Transverse colon (tissue), 4 donors: ENCODE data around the gene KLK3. TPM values are rescaled to one million over a fixed set of nuclear protein-coding genes. Genes with fewer than 3 reads are reported as not detected.

Experiments used
- DNase-seq: peaks from one replicate; pipeline ENCODE4 v3.0.0-alpha.2; 2019
- H3K27ac ChIP-seq, 4 donors: fragments of 200-600 bp; sonication (generic); 2 replicates each; pipeline ENCODE4 v1.5.1; 2016 to 2018; ENCODE audit warnings: inconsistent platforms in 4 of 4
- H3K27me3 ChIP-seq: fragments of 200-600 bp; sonication (generic); 2 replicates; pipeline ENCODE4 v1.5.1; 2017; ENCODE audit warnings: inconsistent platforms
- H3K36me3 ChIP-seq, 4 donors: fragments of 200-600 bp; sonication (generic); 2 replicates each; pipeline ENCODE4 v1.5.1; 2017 to 2019; ENCODE audit warnings: inconsistent platforms in 4 of 4
- H3K4me1 ChIP-seq, 4 donors: fragments of 200-600 bp; sonication (generic); 2 replicates each; pipeline ENCODE4 v1.5.1; 2017 to 2020; ENCODE audit warnings: inconsistent platforms in 4 of 4
- H3K4me3 ChIP-seq, 4 donors: fragments of 200-600 bp; sonication (generic); 1 replicate in 1 of 4; 2 replicates in 3 of 4; pipeline versions ENCODE4 v1.5.1 to v1.6.1; 2017 to 2019; ENCODE audit warnings: inconsistent platforms in 4 of 4
- H3K9me3 ChIP-seq, 2 donors: fragments of 200-600 bp; sonication (generic); 2 replicates each; pipeline ENCODE4 v1.5.1; 2017 to 2019; ENCODE audit warnings: inconsistent platforms in 2 of 2
- CTCF ChIP-seq, 5 experiments: fragments of 200-600 bp in 3 of 5; fragments of 450-650 bp in 2 of 5; sonication (generic) in 3 of 5; IDR thresholded peaks; 1 replicate in 2 of 5; 2 replicates in 3 of 5; pipeline ENCODE4 v1.5.1; 2016 to 2017; ENCODE audit warnings: antibody characterized with exemption in 5 of 5, inconsistent platforms in 3 of 5, mild to moderate bottlenecking in 2 of 5, moderate library complexity in 1 of 5
- POLR2A ChIP-seq: fragments of 450-650 bp; IDR thresholded peaks from one replicate; pipeline ENCODE4 v1.6.1; 2016; ENCODE audit warnings: antibody characterized with exemption, mild to moderate bottlenecking, moderate library complexity
- POLR2AphosphoS5 ChIP-seq, 3 donors: sonication (generic); formaldehyde crosslinking; IDR thresholded peaks; one replicate each; pipeline ENCODE4 v1.6.1; 2016; ENCODE audit warnings: antibody characterized with exemption in 3 of 3
- WGBS, 2 donors: methylation state at CpG; one replicate each; pipeline ENCODE4 v1.1.5; 2018; ENCODE audit warnings: low coverage in 1 of 2; 5-methylcytosine and 5-hydroxymethylcytosine counted together
- in situ Hi-C, 4 donors: fragments of 200-750 bp; cut with MboI; loops; one replicate each; pipeline versions ENCODE4 v1.15.0 to v1.15.1; 2017; ENCODE audit warnings: low sequenced_read_pairs in 3 of 4, low pct_ligation_motif_present in 1 of 4, low pct_unique_long_range_greater_than_20kb in 1 of 4
- intact Hi-C: fragments of 100-400 bp; cut with DNase I; formaldehyde crosslinking; loops from one replicate; pipeline ENCODE4 v1.15.1; 2023; ENCODE audit warnings: low total_unique reads
- total RNA-seq, 4 donors: library from RNA; depleted of rRNA; stranded (reverse); fragments of >200 nt; gene quantifications; one replicate each; pipeline ENCODE4 v1.1.0, GENCODE V29; 2016

The KLK3 gene
- total RNA-seq, 4 donors from 2014 or later: 2.9 to 66.9 (median 4.9) TPM

- Histone ChIP-seq H3K27me3 (peaks cover 72% of the 10 kb centered on the region), H3K9me3 (no peaks in the 10 kb centered on the region), H3K27ac (no peak overlapping the region), H3K4me1 (peaks cover 0 to 7% (median 4%) of the 10 kb centered on the region in 4 donors), H3K4me3 (peak overlapping the region in 2 of 4 donors; percentile 23 to 32), H3K36me3 (no peaks in the 10 kb centered on the region)
- peak; percentile 84 for DNase-seq
- intact Hi-C loops: no loop called here
- in situ Hi-C loops: no loop called here
- 8% methylated on average over 34 of the region's 36 CpGs; no CpG with 5 or more reads in 1 of the 2 donors for WGBS, 2 donors
- TF ChIP-seq POLR2AphosphoS5 (IDR thresholded peaks at IDR 0.05): peak in 2 of 3 donors; percentile 21 to 31
- no peak for TF ChIP-seq CTCF (IDR thresholded peaks at IDR 0.05)
- peak; percentile 33 for TF ChIP-seq POLR2A
Measured at GRCh38 chr19:50909240-50910070, 54.7 kb downstream of the KLK3 start.

Other genes starting within 250 kb of the KLK3 start
- gene SYT3, start 215.0 kb upstream of the KLK3 start, total RNA-seq: under 1 TPM in 1 of 4 donors, not detected in 3; 0.64 TPM
- not detected for gene C19orf81, start 205.5 kb upstream of the KLK3 start, total RNA-seq
- gene SHANK1, start 135.1 kb upstream of the KLK3 start, total RNA-seq: 1 to 10 TPM in 1 of 4 donors, not detected in 3; 2.2 TPM
- gene CLEC11A, start 131.6 kb upstream of the KLK3 start, total RNA-seq: 10 to 100 TPM in 1 of 4 donors, 1 to 10 TPM in 3; 2.6 to 11.2 (median 5.1) TPM
- gene GPR32, start 84.5 kb upstream of the KLK3 start, total RNA-seq: not detected
- not detected for gene ACP4, start 64.5 kb upstream of the KLK3 start, total RNA-seq
- gene KLK1, start 31.1 kb upstream of the KLK3 start, total RNA-seq: 100 to 1,000 TPM in 1 of 4 donors, 10 to 100 TPM in 3; 17.0 to 150 (median 35.4) TPM
- gene KLK15, start 21.3 kb upstream of the KLK3 start, total RNA-seq: 1 to 10 TPM in 2 of 4 donors, not detected in 2; 1.3 to 3.8 TPM
- gene KLK2, start 18.5 kb downstream of the KLK3 start, total RNA-seq: 1 to 10 TPM in 1 of 4 donors, not detected in 3; 3.8 TPM
- gene KLK4, start 56.5 kb downstream of the KLK3 start, total RNA-seq: 1 to 10 TPM in 1 of 4 donors, not detected in 3; 3.0 TPM
- not detected for gene KLK5, start 98.1 kb downstream of the KLK3 start, total RNA-seq
- not detected for gene KLK6, start 114.7 kb downstream of the KLK3 start, total RNA-seq
- gene KLK7, start 129.0 kb downstream of the KLK3 start, total RNA-seq: not detected
- gene KLK8, start 146.7 kb downstream of the KLK3 start, total RNA-seq: not detected
- gene KLK10, start 164.8 kb downstream of the KLK3 start, total RNA-seq: 1 to 10 TPM in 1 of 4 donors, under 1 TPM in 1, not detected in 2; 0.27 to 1.3 TPM
- gene KLK11, start 171.7 kb downstream of the KLK3 start, total RNA-seq: under 1 TPM in 2 of 4 donors, not detected in 2; 0.55 to 0.79 TPM
- gene KLK12, start 180.1 kb downstream of the KLK3 start, total RNA-seq: under 1 TPM in 1 of 4 donors, not detected in 3; 0.41 TPM
- gene KLK13, start 210.2 kb downstream of the KLK3 start, total RNA-seq: 1 to 10 TPM in 1 of 4 donors, not detected in 3; 3.3 TPM
- gene KLK14, start 228.0 kb downstream of the KLK3 start, total RNA-seq: under 1 TPM in 1 of 4 donors, not detected in 3; 0.82 TPM